GM12878 (cell line): ENCODE results near the gene DEFB132. TPM values are rescaled to one million over a fixed set of nuclear protein-coding genes. Genes with fewer than 3 reads are reported as not detected.

Experiments used
- ATAC-seq: fragments of 200-7000 bp; cut with Tn5 transposase; 3 replicates; pipeline ENCODE4 v1.9.1; 2020; ENCODE audit warnings: mild to moderate bottlenecking, moderate library complexity
- BruUV-seq: library from RNA; stranded (reverse); fragments of 400-500 nt; replicated peaks from 2 replicates; lab custom pipeline; 2021; lab: Mats Ljungman, UMichigan
- CTCF ChIA-PET: fragments of 300-600 bp; sonication (Branson Sonifier 250); formaldehyde crosslinking; extraction: SDS; loops from one replicate; lab custom pipeline; 2021; ENCODE audit warnings: inconsistent platforms; lab: Yijun Ruan, JAX
- POLR2A ChIA-PET: fragments of 350-600 bp; formaldehyde crosslinking; extraction: SDS; loops from one replicate; lab custom pipeline; 2021; ENCODE audit warnings: inconsistent platforms; lab: Charles Lee
- RAD21 ChIA-PET: fragments of 300-600 bp; sonication (Branson Sonifier 250); formaldehyde crosslinking; loops from one replicate; lab custom pipeline; 2023; ENCODE audit warnings: antibody characterized with exemption; ENCODE audit not compliant: unreplicated experiment; lab: Charles Lee
- SMC1A ChIA-PET: fragments of 300-600 bp; sonication (Branson Sonifier 250); formaldehyde crosslinking; loops from one replicate; lab custom pipeline; 2023; ENCODE audit not compliant: unreplicated experiment, uncharacterized antibody; lab: Charles Lee
- DNase-seq: peaks from one replicate; pipeline ENCODE4 v3.0.0-alpha.2; 2011; ENCODE audit warnings: low read depth, low spot score
- FAIRE-seq: peaks from 3 replicates; lab custom pipeline; 2011; peaks lifted over from hg19 to GRCh38; lab: Jason Lieb, UNC
- H2AFZ ChIP-seq: 2 replicates; pipeline ENCODE4 v1.6.0; 2011; ENCODE audit warnings: low read depth, low read length, control low read depth; ENCODE audit not compliant: control insufficient read depth
- H3K27ac ChIP-seq: 2 replicates; pipeline ENCODE4 v1.5.1; 2011; ENCODE audit warnings: control low read depth; ENCODE audit not compliant: control insufficient read depth, insufficient read depth
- H3K27me3 ChIP-seq, 2 experiments: replicated peaks in 1 of 2; 2 replicates each; pipeline versions ENCODE4 v1.6.0 to v1.6.1; 2011; ENCODE audit warnings: low read length in 1 of 2; ENCODE audit not compliant: control insufficient read depth in 2 of 2, insufficient read depth in 2 of 2
- H3K36me3 ChIP-seq, 2 experiments: 2 replicates each; pipeline ENCODE4 v1.5.1; 2011; ENCODE audit warnings: low read length in 1 of 2; ENCODE audit not compliant: control insufficient read depth in 2 of 2, insufficient read depth in 2 of 2
- H3K4me1 ChIP-seq: 2 replicates; pipeline ENCODE4 v1.6.1; 2011; ENCODE audit warnings: mild to moderate bottlenecking, low read length, moderate library complexity, mixed read lengths; ENCODE audit not compliant: control insufficient read depth, insufficient read depth
- H3K4me2 ChIP-seq: 2 replicates; pipeline ENCODE4 v1.6.0; 2011; ENCODE audit warnings: control low read depth; ENCODE audit not compliant: control insufficient read depth, insufficient read depth
- H3K4me3 ChIP-seq: fragments of 200-600 bp; sonication (generic); 2 replicates; pipeline ENCODE4 v1.5.1; 2016
- H3K79me2 ChIP-seq: 2 replicates; pipeline ENCODE4 v1.6.0; 2011; ENCODE audit warnings: low read length; ENCODE audit not compliant: control insufficient read depth, insufficient read depth
- H3K9ac ChIP-seq: 2 replicates; pipeline ENCODE4 v1.8.0; 2011; ENCODE audit warnings: low read length, control low read depth, mixed read lengths; ENCODE audit not compliant: control insufficient read depth, insufficient read depth
- H3K9me3 ChIP-seq: replicated peaks from 3 replicates; pipeline ENCODE4 v1.5.1; 2011; ENCODE audit warnings: mild to moderate bottlenecking, low read length; ENCODE audit not compliant: control insufficient read depth, insufficient read depth
- H4K20me1 ChIP-seq: 2 replicates; pipeline ENCODE4 v1.6.0; 2011; ENCODE audit not compliant: control insufficient read depth, insufficient read depth
- ATF2 ChIP-seq: IDR thresholded peaks from 2 replicates; pipeline ENCODE4 v1.6.1; 2012; ENCODE audit warnings: low read length, inconsistent platforms
- CHD4 ChIP-seq: fragments of 200-600 bp; sonication (generic); IDR thresholded peaks from 2 replicates; pipeline ENCODE4 v1.6.1; 2016; ENCODE audit warnings: mild to moderate bottlenecking
- CTCF ChIP-seq, 3 experiments: IDR thresholded peaks in 2 of 3; conservative IDR thresholded peaks in 1 of 3; 2 replicates each; pipeline ENCODE4 v1.5.1; 2011; ENCODE audit warnings: low read depth in 3 of 3, low read length in 3 of 3, mild to moderate bottlenecking in 3 of 3, control low read depth in 2 of 3, moderate library complexity in 2 of 3, inconsistent platforms in 1 of 3, mixed read lengths in 1 of 3; ENCODE audit not compliant: control insufficient read depth in 2 of 3, insufficient read depth in 1 of 3; ENCODE audit errors: extremely low read depth in 1 of 3
- EGR1 ChIP-seq, 2 experiments: IDR thresholded peaks; 1 replicate in 1 of 2; 2 replicates in 1 of 2; pipeline ENCODE4 v1.6.1; 2011 to 2012; ENCODE audit warnings: low read depth in 2 of 2, low read length in 2 of 2, borderline replicate concordance in 1 of 2, mild to moderate bottlenecking in 1 of 2, moderate library complexity in 1 of 2
- GABPA ChIP-seq: IDR thresholded peaks from 2 replicates; pipeline ENCODE4 v1.6.1; 2014; ENCODE audit warnings: antibody characterized with exemption, low read depth, mild to moderate bottlenecking, inconsistent platforms
- IKZF2 ChIP-seq, 2 experiments: fragments of 450-650 bp; IDR thresholded peaks; 2 replicates each; pipeline ENCODE4 v1.6.1; 2017; ENCODE audit warnings: mild to moderate bottlenecking in 2 of 2, moderate library complexity in 2 of 2
- MLLT1 ChIP-seq: fragments of 450-650 bp; IDR thresholded peaks from 2 replicates; pipeline ENCODE4 v1.6.1; 2016; ENCODE audit warnings: mild to moderate bottlenecking
- MYB ChIP-seq: fragments of 150-350 bp; IDR thresholded peaks from 2 replicates; pipeline ENCODE4 v1.6.1; 2014; ENCODE audit warnings: mild to moderate bottlenecking, low read depth, low read length, borderline replicate concordance
- NKRF ChIP-seq: fragments of 450-650 bp; conservative IDR thresholded peaks from 2 replicates; pipeline ENCODE4 v1.6.1; 2017; ENCODE audit warnings: mild to moderate bottlenecking, moderate library complexity
- SRF ChIP-seq, 2 experiments: IDR thresholded peaks; 2 replicates each; pipeline ENCODE4 v1.6.1; 2011; ENCODE audit warnings: low read depth in 2 of 2, low read length in 2 of 2, mild to moderate bottlenecking in 1 of 2, moderate library complexity in 1 of 2
- YBX1 ChIP-seq: fragments of 450-650 bp; IDR thresholded peaks from 2 replicates; pipeline ENCODE4 v1.6.1; 2016; ENCODE audit warnings: antibody characterized with exemption
- WGBS: methylation state at CpG from one replicate; pipeline ENCODE4 v1.1.6; 2016; ENCODE audit warnings: low lambda C conversion rate; ENCODE audit not compliant: insufficient replicate concordance, insufficient coverage; ENCODE audit errors: missing lambda C conversion rate; 5-methylcytosine and 5-hydroxymethylcytosine counted together
- in situ Hi-C: fragments of 300-500 bp; cut with MboI; formaldehyde crosslinking; loops from 9 replicates; pipeline ENCODE4 v1.14.3; 2018; ENCODE audit warnings: mixed read lengths
- intact Hi-C: fragments of 100-400 bp; cut with micrococcal nuclease; formaldehyde crosslinking; loops from one replicate; pipeline ENCODE4 v1.14.2; 2022; ENCODE audit not compliant: unreplicated experiment
- polyA plus RNA-seq, 11 experiments: library from polyadenylated mRNA; depleted of rRNA in 4 of 11; unstranded in 6 of 11; stranded (reverse) in 5 of 11; fragments of >200 nt; fragmentation: Nextera tagmentation in 4 of 11; fragmentation: Illumina TruSeq in 1 of 11; extraction: Ambion mirVana in 4 of 11; extraction: Trizol in 1 of 11; gene quantifications; 1 replicate in 1 of 11; 2 replicates in 10 of 11; pipeline versions ENCODE4 v1.2.1 to v1.2.3, GENCODE V29; 2011 to 2016; ENCODE audit warnings: inconsistent platforms in 2 of 11, missing spikeins in 2 of 11, low read depth in 1 of 11
- total RNA-seq, 4 experiments: library from RNA; depleted of rRNA in 3 of 4; stranded (reverse); fragments of >200 nt in 3 of 4; fragmentation: Illumina TruSeq in 1 of 4; extraction: Trizol in 1 of 4; gene quantifications; 2 replicates each; pipeline versions ENCODE4 v1.2.1 to v1.2.3, GENCODE V29; 2013 to 2021
- TF ChIP-seq, protein P1 (sequence below): fragments of 450-650 bp; IDR thresholded peaks from 2 replicates; pipeline ENCODE4 v1.6.1; 2017; ENCODE audit warnings: antibody characterized with exemption, mild to moderate bottlenecking, moderate library complexity

DEFB132 gene
- total and polyA plus RNA-seq, 10 of the 15 experiments (the other 5 are each of a cell fraction or from before 2014, with no cell fraction given): not detected

- H3K9me3 ChIP-seq: no peaks in the 10 kb centered on the region
- peak overlapping the region; percentile 80 for H2AFZ ChIP-seq
- intact Hi-C loops: no loop called here
- no peaks in the 10 kb centered on the region for H3K36me3 ChIP-seq
- CTCF ChIA-PET: interaction anchor here (2.2 kb wide), 1 partner anchor 29 kb away, joined by 8 read pairs; no protein-coding TSS in a partner anchor
- H3K9ac ChIP-seq: no peak overlapping the region
- in situ Hi-C loops: no loop called here
- DNase-seq: no peak
- peak overlapping the region; percentile 22; the same call in 1 of the 2 replicates for H3K4me3 ChIP-seq
- POLR2A ChIA-PET: no interaction called here
- H3K27me3 ChIP-seq: no peaks in the 10 kb centered on the region
- H3K79me2 ChIP-seq: no peaks in the 10 kb centered on the region
- ATAC-seq: peak; percentile 57
- WGBS: 0% methylated on average over 4 of the region's 4 CpGs
- H3K4me2 ChIP-seq: peak overlapping the region; percentile 61
- H3K27ac ChIP-seq: 0 out of 2 replicates have a peak overlapping the region, but pooled peaks have one; percentile 9
- BruUV-seq: no TSS peak
- H4K20me1 ChIP-seq: no peaks in the 10 kb centered on the region
- SMC1A ChIA-PET: interaction anchor here (1.0 to 1.6 kb wide), 3 partner anchors 10 to 29 kb away, joined by 3 to 5 read pairs (median 4); no protein-coding TSS in a partner anchor
- RAD21 ChIA-PET: interaction anchor here (1.5 to 1.9 kb wide), 2 partner anchors 29 to 93 kb away, joined by 3 to 6 read pairs; no protein-coding TSS in a partner anchor
- peaks cover 10% of the 10 kb centered on the region for H3K4me1 ChIP-seq
- no peak for FAIRE-seq
- TF ChIP-seq IKZF2 (IDR thresholded peaks at IDR 0.05) (0 out of 4 replicates have a peak, but pooled peaks of 1 of the 2 experiments have one; percentile 40), CHD4 (no peak), MYB (no peak), GABPA (no peak), CTCF (IDR thresholded peaks at IDR 0.05 in 2 of 3, conservative IDR thresholded peaks at IDR 0.05 in 1 of 3; ENCODE audit: control insufficient read depth in 2 of 3, extremely low read depth in 1 of 3, insufficient read depth in 1 of 3, low read depth in 3 of 3, low read length in 3 of 3) (no peak), NKRF (no peak), SRF (IDR thresholded peaks at IDR 0.05; ENCODE audit: low read depth in 2 of 2, low read length in 2 of 2) (no peak), ATF2 (no peak), MLLT1 (no peak), YBX1 (no peak), EGR1 (IDR thresholded peaks at IDR 0.05; ENCODE audit: borderline replicate concordance in 1 of 2, low read depth in 2 of 2, low read length in 2 of 2) (peak in 1 of 2 experiments; percentile 40; a peak in 1 of 3 replicates)
- TF ChIP-seq, protein P1, sequence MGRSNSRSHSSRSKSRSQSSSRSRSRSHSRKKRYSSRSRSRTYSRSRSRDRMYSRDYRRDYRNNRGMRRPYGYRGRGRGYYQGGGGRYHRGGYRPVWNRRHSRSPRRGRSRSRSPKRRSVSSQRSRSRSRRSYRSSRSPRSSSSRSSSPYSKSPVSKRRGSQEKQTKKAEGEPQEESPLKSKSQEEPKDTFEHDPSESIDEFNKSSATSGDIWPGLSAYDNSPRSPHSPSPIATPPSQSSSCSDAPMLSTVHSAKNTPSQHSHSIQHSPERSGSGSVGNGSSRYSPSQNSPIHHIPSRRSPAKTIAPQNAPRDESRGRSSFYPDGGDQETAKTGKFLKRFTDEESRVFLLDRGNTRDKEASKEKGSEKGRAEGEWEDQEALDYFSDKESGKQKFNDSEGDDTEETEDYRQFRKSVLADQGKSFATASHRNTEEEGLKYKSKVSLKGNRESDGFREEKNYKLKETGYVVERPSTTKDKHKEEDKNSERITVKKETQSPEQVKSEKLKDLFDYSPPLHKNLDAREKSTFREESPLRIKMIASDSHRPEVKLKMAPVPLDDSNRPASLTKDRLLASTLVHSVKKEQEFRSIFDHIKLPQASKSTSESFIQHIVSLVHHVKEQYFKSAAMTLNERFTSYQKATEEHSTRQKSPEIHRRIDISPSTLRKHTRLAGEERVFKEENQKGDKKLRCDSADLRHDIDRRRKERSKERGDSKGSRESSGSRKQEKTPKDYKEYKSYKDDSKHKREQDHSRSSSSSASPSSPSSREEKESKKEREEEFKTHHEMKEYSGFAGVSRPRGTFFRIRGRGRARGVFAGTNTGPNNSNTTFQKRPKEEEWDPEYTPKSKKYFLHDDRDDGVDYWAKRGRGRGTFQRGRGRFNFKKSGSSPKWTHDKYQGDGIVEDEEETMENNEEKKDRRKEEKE: no peak
Measured at GRCh38 chr20:237489-237888, 20.0 kb upstream of the DEFB132 start.
